ENCODE results near the gene ITCH. TPM values are rescaled to one million over a fixed set of nuclear protein-coding genes. Genes with fewer than 3 reads are reported as not detected.

The ITCH gene
- total RNA-seq, 2 donors from 2014 or later: 46.2 to 70.6 TPM

- H3K4me3 ChIP-seq: no peak overlapping the region
- no peak for TF ChIP-seq CTCF (IDR thresholded peaks at IDR 0.05)
- H3K9me3 ChIP-seq: no peaks in the 10 kb centered on the region
- ATAC-seq (ENCODE audit: insufficient number of reproducible peaks, low FRiP score, low read depth) (no peak), DNase-seq (ENCODE audit: low spot score) (no peak)
- no peaks in the 10 kb centered on the region for H3K4me1 ChIP-seq (ENCODE audit: control insufficient read depth in 1 of 2, low read depth in 2 of 2)
- H3K27me3 ChIP-seq (replicated peaks; ENCODE audit: insufficient read depth): no peaks in the 10 kb centered on the region
- peaks cover 33% of the 10 kb centered on the region for H3K36me3 ChIP-seq
- H3K27ac ChIP-seq: no peak overlapping the region
These were observed 178.3 kb downstream of the ITCH start for GRCh38 chr20:34541264-34541901.

GRCh38 chr20:34541917-34542316, 178.8 kb downstream of the ITCH start:
- no peak for DNase-seq (ENCODE audit: low spot score)
- no peak for TF ChIP-seq CTCF (IDR thresholded peaks at IDR 0.05)
- H3K36me3 ChIP-seq: peaks cover 29% of the 10 kb centered on the region
- H3K27me3 ChIP-seq (replicated peaks; ENCODE audit: insufficient read depth): no peaks in the 10 kb centered on the region
- H3K27ac ChIP-seq: no peak overlapping the region
- no peak for ATAC-seq (ENCODE audit: insufficient number of reproducible peaks, low FRiP score, low read depth)
- H3K4me1 ChIP-seq (ENCODE audit: control insufficient read depth in 1 of 2, low read depth in 2 of 2): no peaks in the 10 kb centered on the region
- no peaks in the 10 kb centered on the region for H3K9me3 ChIP-seq
- no peak overlapping the region for H3K4me3 ChIP-seq

DNA sequence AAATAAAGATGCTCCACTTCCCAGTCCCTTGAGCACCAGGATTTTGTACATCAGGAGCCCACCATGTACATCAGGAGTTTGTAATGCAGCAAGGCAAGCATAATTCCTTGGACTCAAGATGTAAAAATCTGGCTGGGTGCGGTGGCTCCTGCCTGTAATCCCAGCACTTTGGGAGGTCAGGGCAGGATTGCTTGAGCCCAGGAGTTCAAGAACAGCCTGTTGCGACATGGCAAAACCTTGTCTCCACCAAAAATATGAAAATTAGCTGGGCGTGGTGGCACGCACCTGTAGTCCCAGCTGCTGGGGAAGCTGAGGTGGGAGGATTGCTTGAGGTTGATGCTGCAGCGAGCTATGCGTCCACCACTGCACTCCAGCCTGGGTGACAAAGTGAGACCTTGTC, 179.4 kb downstream of the ITCH start:
- no peaks in the 10 kb centered on the region for H3K9me3 ChIP-seq
- H3K4me1 ChIP-seq (ENCODE audit: control insufficient read depth in 1 of 2, low read depth in 2 of 2): no peaks in the 10 kb centered on the region
- ATAC-seq (ENCODE audit: insufficient number of reproducible peaks, low FRiP score, low read depth): no peak
- H3K36me3 ChIP-seq: peaks cover 24% of the 10 kb centered on the region
- no peak for DNase-seq (ENCODE audit: low spot score)
- no peak overlapping the region for H3K4me3 ChIP-seq
- TF ChIP-seq CTCF (IDR thresholded peaks at IDR 0.05): no peak
- no peak overlapping the region for H3K27ac ChIP-seq
- H3K27me3 ChIP-seq (replicated peaks; ENCODE audit: insufficient read depth): no peaks in the 10 kb centered on the region

DNA sequence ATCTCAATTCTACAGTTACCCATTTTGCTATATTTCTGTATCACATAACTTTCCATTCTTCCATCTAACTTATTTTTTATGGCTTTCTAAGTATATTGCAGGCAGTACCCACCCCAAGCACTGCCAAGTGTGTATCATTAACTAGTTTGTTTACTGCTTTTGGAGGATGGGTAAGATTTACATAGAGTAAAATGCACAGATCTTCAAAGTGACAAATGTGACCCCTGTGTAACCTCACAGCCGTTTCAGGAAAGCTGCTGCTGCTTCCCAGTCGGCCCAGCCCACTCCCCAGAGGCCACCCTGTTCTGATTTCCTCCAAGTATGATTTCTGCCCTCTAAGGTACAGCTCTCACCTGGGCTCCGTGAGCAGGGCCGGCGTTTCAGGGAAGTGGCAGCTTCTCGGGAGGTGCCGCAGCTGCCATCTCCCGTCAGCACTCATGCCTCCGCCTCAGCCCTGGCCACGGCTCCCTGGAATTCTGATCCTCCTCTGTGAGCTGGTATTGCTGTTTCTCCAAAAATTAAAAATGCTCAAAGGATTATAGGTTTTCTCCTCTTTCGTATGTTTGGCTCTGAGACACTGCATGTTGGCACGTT, 180.5 kb downstream of the ITCH start:
- H3K27ac ChIP-seq: no peak overlapping the region
- no peaks in the 10 kb centered on the region for H3K4me1 ChIP-seq (ENCODE audit: control insufficient read depth in 1 of 2, low read depth in 2 of 2)
- H3K27me3 ChIP-seq (replicated peaks; ENCODE audit: insufficient read depth): no peaks in the 10 kb centered on the region
- H3K4me3 ChIP-seq: no peak overlapping the region
- no peaks in the 10 kb centered on the region for H3K9me3 ChIP-seq
- no peak for TF ChIP-seq CTCF (IDR thresholded peaks at IDR 0.05)
- peaks cover 20% of the 10 kb centered on the region for H3K36me3 ChIP-seq
- DNase-seq (ENCODE audit: low spot score) (no peak), ATAC-seq (ENCODE audit: insufficient number of reproducible peaks, low FRiP score, low read depth) (no peak)

DNA sequence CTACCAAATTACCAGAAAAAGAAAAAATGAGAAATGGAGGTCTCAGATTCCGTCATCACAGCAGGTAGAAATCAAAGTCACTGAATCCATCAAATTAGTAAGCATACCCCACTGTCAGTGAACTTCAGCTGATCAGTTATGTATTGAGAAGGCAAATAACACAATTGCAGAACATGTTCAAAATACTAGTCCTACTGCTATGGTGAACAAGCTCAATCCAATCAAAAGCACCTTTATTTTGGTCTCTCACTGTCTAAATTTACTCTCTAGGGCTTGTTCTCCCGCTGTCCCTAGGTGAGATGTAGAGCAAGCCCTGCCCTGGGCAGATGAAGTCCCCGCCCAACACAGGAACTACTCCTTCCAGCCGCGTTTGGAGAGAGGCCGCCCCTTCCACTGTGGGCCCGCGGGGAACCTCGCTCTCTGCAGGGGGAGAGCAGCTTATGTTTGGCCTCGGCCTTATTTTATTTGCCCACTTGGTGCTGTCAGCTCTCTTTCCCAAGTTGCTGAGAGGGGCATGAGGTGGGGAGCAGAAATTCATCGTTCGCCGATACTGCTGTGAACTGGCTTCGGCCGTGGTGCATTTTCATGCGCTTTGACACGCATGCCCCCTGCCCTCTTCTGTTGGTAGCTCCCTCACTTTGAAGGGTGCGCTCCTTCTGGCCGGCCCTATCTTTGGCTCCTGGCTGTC, 181.2 kb downstream of the ITCH start:
- Histone ChIP-seq H3K27me3 (replicated peaks; ENCODE audit: insufficient read depth) (no peaks in the 10 kb centered on the region), H3K4me1 (ENCODE audit: control insufficient read depth in 1 of 2, low read depth in 2 of 2) (no peaks in the 10 kb centered on the region), H3K9me3 (no peaks in the 10 kb centered on the region), H3K27ac (no peak overlapping the region), H3K36me3 (peaks cover 20% of the 10 kb centered on the region), H3K4me3 (peak overlapping the region; percentile 16)
- no peak for DNase-seq (ENCODE audit: low spot score)
- ATAC-seq (ENCODE audit: insufficient number of reproducible peaks, low FRiP score, low read depth): no peak
- TF ChIP-seq CTCF (IDR thresholded peaks at IDR 0.05): no peak

Data from thoracic aorta (tissue), 2 donors.